ENCODE data around the gene ARID3A.

DNA sequence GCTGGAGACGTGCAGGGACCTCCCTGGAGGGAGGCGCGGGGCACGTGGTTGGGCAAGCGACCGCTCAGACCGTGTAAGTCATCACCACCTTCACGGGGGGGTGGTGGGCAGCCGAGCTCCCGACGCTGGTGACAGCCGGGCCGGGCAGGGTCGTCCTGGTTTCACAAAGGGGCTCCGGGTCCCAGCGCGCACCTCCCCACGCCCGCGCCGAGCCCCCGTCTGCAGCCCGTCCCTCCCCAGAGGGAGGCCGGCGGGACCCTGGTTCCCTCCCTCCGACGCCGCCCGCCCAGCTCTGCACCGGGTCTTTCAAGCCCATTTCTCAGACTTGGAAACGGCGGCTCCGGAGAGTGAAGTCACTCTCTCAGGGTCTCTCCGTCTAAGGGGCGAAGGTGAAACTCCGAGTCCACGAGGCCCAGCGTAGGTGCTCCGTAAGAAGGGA is 729 bp upstream of the ARID3A start:
- TF ChIP-seq CTCF (conservative IDR thresholded peaks at IDR 0.05) (no peak), ZFX (IDR thresholded peaks at IDR 0.05) (no peak)
